Neural cell (in vitro differentiated cells): ENCODE measurements around the gene S1PR3. TPM values are rescaled to one million over a fixed set of nuclear protein-coding genes. Genes with fewer than 3 reads are reported as not detected.

ENCODE experiments used
- H2AFZ ChIP-seq: fragments of 200-600, 300-800 bp; sonication (generic), shearing (Covaris generic); 2 replicates; pipeline ENCODE4 v1.6.0; 2014; ENCODE audit warnings: low read depth, mild to moderate bottlenecking, antibody characterized with exemption, low read length, moderate library complexity
- H3F3A ChIP-seq: fragments of 200-600 bp; shearing (Covaris generic); 2 replicates; pipeline ENCODE4 v1.6.1; 2016; ENCODE audit warnings: mild to moderate bottlenecking, moderate library complexity, mixed read lengths, antibody characterized with exemption, low read length; ENCODE audit not compliant: insufficient read depth, poor library complexity, severe bottlenecking
- H3K27ac ChIP-seq: fragments of 200-600, 300-800 bp; sonication (generic), shearing (Covaris generic); 2 replicates; pipeline ENCODE4 v1.5.1; 2014; ENCODE audit warnings: mild to moderate bottlenecking, low read length, moderate library complexity
- H3K27me3 ChIP-seq: fragments of 300-800, 200-600 bp; sonication (generic), shearing (Covaris generic); 2 replicates; pipeline ENCODE4 v1.6.0; 2014; ENCODE audit warnings: mild to moderate bottlenecking, low read depth, low read length, moderate library complexity; ENCODE audit not compliant: insufficient read depth
- H3K36me3 ChIP-seq: fragments of 300-800, 200-600 bp; sonication (generic), shearing (Covaris generic); 2 replicates; pipeline ENCODE4 v1.5.1; 2014; ENCODE audit warnings: mild to moderate bottlenecking, antibody characterized with exemption, low read length, moderate library complexity; ENCODE audit not compliant: insufficient read depth
- H3K4me2 ChIP-seq: fragments of 300-800, 200-600 bp; sonication (generic), shearing (Covaris generic); 2 replicates; pipeline ENCODE4 v1.6.0; 2014; ENCODE audit warnings: mild to moderate bottlenecking, low read length
- H3K4me3 ChIP-seq: fragments of 300-800, 200-600 bp; sonication (generic), shearing (Covaris generic); 2 replicates; pipeline ENCODE4 v1.5.1; 2014; ENCODE audit warnings: mild to moderate bottlenecking, low read length, moderate library complexity
- H3K79me2 ChIP-seq: fragments of 200-600 bp; shearing (Covaris generic); replicated peaks from 2 replicates; pipeline ENCODE4 v1.6.0; 2014; ENCODE audit warnings: mild to moderate bottlenecking, low read length, moderate library complexity; ENCODE audit not compliant: insufficient read depth
- H3K9ac ChIP-seq: fragments of 300-800, 200-600 bp; sonication (generic), shearing (Covaris generic); 2 replicates; pipeline ENCODE4 v1.6.1; 2016; ENCODE audit warnings: mild to moderate bottlenecking, low read length, mixed read lengths
- H3K9me2 ChIP-seq: fragments of 200-600 bp; shearing (Covaris generic); 2 replicates; pipeline ENCODE4 v1.6.1; 2016; ENCODE audit warnings: mild to moderate bottlenecking, low read length, mixed read lengths; ENCODE audit not compliant: insufficient read depth
- H3K9me3 ChIP-seq: fragments of 200-600, 300-800 bp; sonication (generic), shearing (Covaris generic); 2 replicates; pipeline ENCODE4 v1.6.1; 2016; ENCODE audit warnings: mild to moderate bottlenecking, mixed run types, low read length, moderate library complexity, mixed read lengths
- H4K20me1 ChIP-seq: fragments of 200-600 bp; shearing (Covaris generic); 2 replicates; pipeline ENCODE4 v1.6.1; 2016; ENCODE audit warnings: mild to moderate bottlenecking, mixed run types; ENCODE audit not compliant: insufficient read depth
- CTCF ChIP-seq: fragments of 450-650 bp; IDR thresholded peaks from 2 replicates; pipeline ENCODE4 v1.5.1; 2014; ENCODE audit warnings: antibody characterized with exemption, mild to moderate bottlenecking, moderate library complexity; ENCODE audit not compliant: poor library complexity, severe bottlenecking
- EP300 ChIP-seq: fragments of 450-650 bp; conservative IDR thresholded peaks from 2 replicates; pipeline ENCODE4 v1.6.1; 2014; ENCODE audit warnings: antibody characterized with exemption, mild to moderate bottlenecking, moderate library complexity; ENCODE audit not compliant: poor library complexity, severe bottlenecking
- EZH2 ChIP-seq: fragments of 200-600, 300-800 bp; shearing (Covaris generic), sonication (generic); IDR thresholded peaks from 2 replicates; pipeline ENCODE4 v1.6.1; 2014; ENCODE audit warnings: antibody characterized with exemption, low read length, borderline replicate concordance, mild to moderate bottlenecking; ENCODE audit not compliant: insufficient read depth, poor library complexity, severe bottlenecking
- MXI1 ChIP-seq: fragments of 450-650 bp; conservative IDR thresholded peaks from 2 replicates; pipeline ENCODE4 v1.6.1; 2014; ENCODE audit warnings: antibody characterized with exemption, mild to moderate bottlenecking; ENCODE audit not compliant: poor library complexity, severe bottlenecking
- POLR2AphosphoS5 ChIP-seq: IDR thresholded peaks from 2 replicates; pipeline ENCODE4 v1.6.1; 2012
- RAD21 ChIP-seq: fragments of 450-650 bp; conservative IDR thresholded peaks from 2 replicates; pipeline ENCODE4 v1.6.1; 2014; ENCODE audit warnings: antibody characterized with exemption, mild to moderate bottlenecking, moderate library complexity
- REST ChIP-seq: IDR thresholded peaks from 2 replicates; pipeline ENCODE4 v1.6.1; 2012; ENCODE audit warnings: borderline replicate concordance
- SMC3 ChIP-seq: fragments of 450-650 bp; conservative IDR thresholded peaks from 2 replicates; pipeline ENCODE4 v1.6.1; 2014; ENCODE audit warnings: antibody characterized with exemption, mild to moderate bottlenecking, moderate library complexity; ENCODE audit not compliant: poor library complexity
- TAF1 ChIP-seq: IDR thresholded peaks from 2 replicates; pipeline ENCODE4 v1.6.1; 2012; ENCODE audit warnings: low read depth
- polyA plus RNA-seq: library from polyadenylated mRNA; depleted of rRNA; stranded (reverse); fragments of >200 nt; gene quantifications from 2 replicates; pipeline ENCODE4 v1.2.3, GENCODE V29; 2014

Gene S1PR3
- polyA plus RNA-seq, 1 donor from 2014 or later = 0.12 TPM

- no peak for TF ChIP-seq EZH2
- no peak for TF ChIP-seq CTCF
- no peak for TF ChIP-seq TAF1
- TF ChIP-seq REST = no peak
- no peak for TF ChIP-seq EP300
- no peak for TF ChIP-seq RAD21
- TF ChIP-seq POLR2AphosphoS5 = no peak
- TF ChIP-seq SMC3 = no peak
- TF ChIP-seq MXI1 = no peak
- H3K9me3 ChIP-seq = no peaks in the 10 kb centered on the region
- no peaks in the 10 kb centered on the region for H3K79me2 ChIP-seq
- H4K20me1 ChIP-seq = no peaks in the 10 kb centered on the region
- H3K27me3 ChIP-seq = no peaks in the 10 kb centered on the region
- H3K4me3 ChIP-seq = no peak overlapping the region
- H2AFZ ChIP-seq = no peak overlapping the region
- H3F3A ChIP-seq = no peaks in the 10 kb centered on the region
- no peak overlapping the region for H3K9ac ChIP-seq
- H3K36me3 ChIP-seq = no peaks in the 10 kb centered on the region
- H3K4me2 ChIP-seq = no peak overlapping the region
- no peak overlapping the region for H3K27ac ChIP-seq
- no peaks in the 10 kb centered on the region for H3K9me2 ChIP-seq
Observed at GRCh38 chr9:88947581-88948573, 43.4 kb upstream of the S1PR3 start.

DNA sequence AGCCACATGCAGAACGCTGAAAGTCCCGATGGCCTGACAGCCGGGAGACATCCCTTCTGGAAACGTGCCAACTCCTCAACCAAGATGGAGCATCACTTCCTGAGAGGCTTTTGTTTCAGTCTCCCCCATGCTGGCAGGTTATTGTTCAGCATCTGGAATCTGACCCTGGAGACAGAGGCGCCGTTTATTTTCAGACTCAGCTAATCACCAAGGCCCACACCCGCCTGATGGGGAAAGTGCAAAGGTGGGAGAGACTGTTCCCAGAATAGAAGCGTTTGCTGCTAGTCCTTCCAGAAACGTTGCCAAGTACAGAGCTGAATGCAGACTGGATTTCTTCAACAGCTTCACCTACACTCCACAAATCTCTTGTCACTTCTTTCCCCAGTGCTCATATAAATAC, 41.8 kb upstream of the S1PR3 start:
- no peak overlapping the region for H3K4me2 ChIP-seq
- no peaks in the 10 kb centered on the region for H4K20me1 ChIP-seq
- H2AFZ ChIP-seq = no peak overlapping the region
- no peak overlapping the region for H3K27ac ChIP-seq
- no peak overlapping the region for H3K4me3 ChIP-seq
- H3K36me3 ChIP-seq = no peaks in the 10 kb centered on the region
- H3K79me2 ChIP-seq = no peaks in the 10 kb centered on the region
- no peaks in the 10 kb centered on the region for H3F3A ChIP-seq
- no peak overlapping the region for H3K9ac ChIP-seq
- TF ChIP-seq EZH2 (no peak), POLR2AphosphoS5 (no peak), SMC3 (no peak), MXI1 (no peak), CTCF (no peak), TAF1 (no peak), REST (no peak), RAD21 (no peak), EP300 (no peak)
- no peaks in the 10 kb centered on the region for H3K27me3 ChIP-seq
- no peaks in the 10 kb centered on the region for H3K9me3 ChIP-seq
- H3K9me2 ChIP-seq = no peaks in the 10 kb centered on the region
